Transverse colon (tissue), 4 donors: ENCODE measurements around the gene RUSC1.

ENCODE experiments used
- EP300 ChIP-seq: sonication (generic); formaldehyde crosslinking; IDR thresholded peaks from one replicate; pipeline ENCODE4 v1.6.1; 2017; ENCODE audit warnings: antibody characterized with exemption, low read depth
- POLR2A ChIP-seq: fragments of 450-650 bp; IDR thresholded peaks from one replicate; pipeline ENCODE4 v1.6.1; 2016; ENCODE audit warnings: antibody characterized with exemption, mild to moderate bottlenecking, moderate library complexity
- POLR2AphosphoS5 ChIP-seq, 3 donors: sonication (generic); formaldehyde crosslinking; IDR thresholded peaks; one replicate each; pipeline ENCODE4 v1.6.1; 2016; ENCODE audit warnings: antibody characterized with exemption in 3 of 3
- TF ChIP-seq, protein P1 (sequence below), 5 experiments: fragments of 200-600 bp in 3 of 5; fragments of 450-650 bp in 2 of 5; sonication (generic) in 3 of 5; IDR thresholded peaks; 1 replicate in 2 of 5; 2 replicates in 3 of 5; pipeline ENCODE4 v1.5.1; 2016 to 2017; ENCODE audit warnings: antibody characterized with exemption in 5 of 5, inconsistent platforms in 3 of 5, mild to moderate bottlenecking in 2 of 5, moderate library complexity in 1 of 5

DNA sequence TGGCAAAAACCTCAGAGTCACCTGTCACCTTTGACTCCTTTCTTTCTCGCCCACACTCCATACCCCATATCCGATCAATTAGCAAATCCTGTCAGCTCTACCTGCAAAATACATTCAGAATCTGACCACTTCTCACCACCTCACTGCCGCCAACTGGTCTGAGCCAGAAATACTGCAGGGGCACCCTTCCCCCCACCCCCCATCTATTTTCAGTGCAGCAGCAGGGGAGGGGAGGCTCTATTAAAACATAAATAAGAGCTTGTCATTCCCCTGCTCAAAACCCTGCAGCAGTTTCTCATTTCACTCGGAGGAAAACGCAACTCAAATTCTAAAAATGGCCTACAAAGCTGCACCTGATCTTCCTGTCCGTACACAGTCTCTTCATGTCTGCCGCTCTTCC is 23.3 kb upstream of the RUSC1 start:
- TF ChIP-seq, protein P1, sequence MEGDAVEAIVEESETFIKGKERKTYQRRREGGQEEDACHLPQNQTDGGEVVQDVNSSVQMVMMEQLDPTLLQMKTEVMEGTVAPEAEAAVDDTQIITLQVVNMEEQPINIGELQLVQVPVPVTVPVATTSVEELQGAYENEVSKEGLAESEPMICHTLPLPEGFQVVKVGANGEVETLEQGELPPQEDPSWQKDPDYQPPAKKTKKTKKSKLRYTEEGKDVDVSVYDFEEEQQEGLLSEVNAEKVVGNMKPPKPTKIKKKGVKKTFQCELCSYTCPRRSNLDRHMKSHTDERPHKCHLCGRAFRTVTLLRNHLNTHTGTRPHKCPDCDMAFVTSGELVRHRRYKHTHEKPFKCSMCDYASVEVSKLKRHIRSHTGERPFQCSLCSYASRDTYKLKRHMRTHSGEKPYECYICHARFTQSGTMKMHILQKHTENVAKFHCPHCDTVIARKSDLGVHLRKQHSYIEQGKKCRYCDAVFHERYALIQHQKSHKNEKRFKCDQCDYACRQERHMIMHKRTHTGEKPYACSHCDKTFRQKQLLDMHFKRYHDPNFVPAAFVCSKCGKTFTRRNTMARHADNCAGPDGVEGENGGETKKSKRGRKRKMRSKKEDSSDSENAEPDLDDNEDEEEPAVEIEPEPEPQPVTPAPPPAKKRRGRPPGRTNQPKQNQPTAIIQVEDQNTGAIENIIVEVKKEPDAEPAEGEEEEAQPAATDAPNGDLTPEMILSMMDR (IDR thresholded peaks at IDR 0.05) = no peak
- no peak for TF ChIP-seq EP300
- TF ChIP-seq POLR2A = no peak
- TF ChIP-seq POLR2AphosphoS5 (IDR thresholded peaks at IDR 0.05) = no peak
